ENCODE results near the gene CEP44.
"Not testable (repeated sequence)": the region's sequence is repeated elsewhere in the genome, so short reads cannot be mapped to it uniquely, and the experiment has no call there.

Gene CEP44

GRCh38 chr4:174254613-174255012 lies 29.1 kb upstream of the CEP44 start:
- DNase-seq (ENCODE audit: low read depth) = no peak
- no peak for TF ChIP-seq CTCF (conservative IDR thresholded peaks at IDR 0.05; ENCODE audit: low read length)
- no peak overlapping the region for H3K4me3 ChIP-seq (ENCODE audit: low read length)

- no peak for TF ChIP-seq CTCF (conservative IDR thresholded peaks at IDR 0.05; ENCODE audit: low read length)
- no peak for DNase-seq (ENCODE audit: low read depth)
- no peak overlapping the region for H3K4me3 ChIP-seq (ENCODE audit: low read length)
Measured at GRCh38 chr4:174255374-174255773, 28.3 kb upstream of the CEP44 start.

GRCh38 chr4:174255786-174256185 lies 27.9 kb upstream of the CEP44 start:
- H3K4me3 ChIP-seq (ENCODE audit: low read length) = no peak overlapping the region
- no peak for TF ChIP-seq CTCF (conservative IDR thresholded peaks at IDR 0.05; ENCODE audit: low read length)
- DNase-seq (ENCODE audit: low read depth) = peak; percentile 46

GRCh38 chr4:174256277-174256713 lies 27.4 kb upstream of the CEP44 start:
- no peak overlapping the region for H3K4me3 ChIP-seq (ENCODE audit: low read length)
- DNase-seq (ENCODE audit: low read depth) = peak; percentile 34
- no peak for TF ChIP-seq CTCF (conservative IDR thresholded peaks at IDR 0.05; ENCODE audit: low read length)

GRCh38 chr4:174259580-174259979 lies 24.1 kb upstream of the CEP44 start:
- DNase-seq (ENCODE audit: low read depth) = no peak
- no peak for TF ChIP-seq CTCF (conservative IDR thresholded peaks at IDR 0.05; ENCODE audit: low read length)

GRCh38 chr4:174260099-174260498 lies 23.6 kb upstream of the CEP44 start:
- TF ChIP-seq CTCF (conservative IDR thresholded peaks at IDR 0.05; ENCODE audit: low read length) = no peak
- peak; percentile 85 for DNase-seq (ENCODE audit: low read depth)
- H3K4me3 ChIP-seq (ENCODE audit: low read length) = no peak overlapping the region

More at GRCh38 chr4:174259580-174259979, 24.1 kb upstream of the CEP44 start:
- no peak overlapping the region for H3K4me3 ChIP-seq (ENCODE audit: low read length)

- H3K4me3 ChIP-seq (ENCODE audit: low read length); DNase-seq (ENCODE audit: low read depth): not testable (repeated sequence)
Measured at GRCh38 chr4:174261432-174261831, 22.3 kb upstream of the CEP44 start.

Data from AG10803 (cell line).